ENCODE results near the gene TLX2.
A peak's percentile ranks its signal among the peaks of the same experiment; 100 is the strongest.
"Not testable (repeated sequence)": the region's sequence is repeated elsewhere in the genome, so short reads cannot be mapped to it uniquely, and the experiment has no call there.

TLX2 gene

DNA sequence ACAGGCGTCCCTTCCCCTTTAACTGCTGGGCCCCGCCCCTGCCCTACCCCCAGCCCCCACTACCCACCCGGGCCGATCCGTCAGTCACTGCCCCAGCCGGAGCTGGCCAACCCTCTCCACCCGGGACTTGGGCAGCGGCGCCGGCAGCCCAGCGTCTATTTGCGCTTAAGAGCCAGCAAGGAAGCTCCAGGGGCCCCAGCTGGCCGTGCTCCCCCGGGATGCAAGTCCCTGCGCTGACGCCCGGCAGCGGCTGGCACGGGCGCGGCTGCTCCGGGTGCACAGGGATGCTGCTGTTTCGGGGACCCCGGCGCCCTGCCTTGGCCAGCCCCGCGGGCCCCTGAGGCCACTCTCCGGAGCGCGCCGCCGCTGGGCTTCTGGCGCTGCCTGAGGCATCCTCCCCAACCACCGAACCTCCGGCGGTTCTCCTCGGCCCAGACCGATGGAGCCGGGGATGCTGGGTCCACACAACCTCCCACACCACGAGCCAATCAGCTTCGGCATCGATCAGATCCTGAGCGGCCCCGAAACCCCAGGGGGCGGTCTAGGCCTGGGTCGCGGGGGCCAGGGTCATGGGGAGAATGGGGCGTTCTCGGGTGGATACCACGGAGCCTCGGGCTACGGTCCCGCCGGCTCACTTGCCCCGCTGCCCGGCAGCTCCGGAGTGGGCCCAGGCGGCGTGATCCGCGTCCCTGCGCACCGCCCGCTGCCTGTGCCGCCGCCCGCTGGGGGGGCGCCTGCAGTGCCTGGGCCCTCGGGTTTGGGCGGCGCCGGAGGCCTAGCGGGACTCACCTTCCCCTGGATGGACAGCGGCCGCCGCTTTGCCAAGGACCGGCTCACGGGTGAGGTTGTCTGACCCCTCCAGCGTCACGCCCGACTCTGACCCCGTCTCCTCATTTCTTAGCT, at the start of gene TLX2:
Gene TLX2 (plus strand): TSS at position 83 of the 903 bp plus-strand sequence. CDS start 357 bp downstream, at position 440.
- Histone ChIP-seq H3K9ac (ENCODE audit: low read depth, low read length) (no peak within 1 kb of the TSS), H3K27me3 (ENCODE audit: insufficient read depth, low read length, poor library complexity) (peaks cover 28% of the 10 kb centered on the region), H3K4me1 (ENCODE audit: insufficient read depth, low read length) (peaks cover 7% of the 10 kb centered on the region; the same call in 1 of the 2 replicates), H3K79me2 (ENCODE audit: insufficient read depth, low read length) (no peaks in the 10 kb centered on the region), H3K9me3 (ENCODE audit: insufficient read depth, low read length, severe bottlenecking) (no peaks in the 10 kb centered on the region), H3K4me3 (ENCODE audit: low read depth in 1 of 2, low read length in 2 of 2) (no peak within 1 kb of the TSS), H4K20me1 (ENCODE audit: insufficient read depth, low read length) (no peaks in the 10 kb centered on the region), H3K4me2 (ENCODE audit: insufficient read depth, low read length) (peak within 1 kb of the TSS; percentile 17; the same call in 1 of the 2 replicates), H3K27ac (ENCODE audit: low read length) (no peak within 1 kb of the TSS), H3K36me3 (ENCODE audit: insufficient read depth, low read length) (no peaks in the 10 kb centered on the region), H2AFZ (ENCODE audit: low read depth, low read length) (no peak within 1 kb of the TSS; the same call in 1 of the 2 replicates)
- no peak for TF ChIP-seq CTCF (IDR thresholded peaks at IDR 0.05; ENCODE audit: borderline replicate concordance, extremely low read depth, low read length, poor library complexity, severe bottlenecking)
- TF ChIP-seq EZH2 (IDR thresholded peaks at IDR 0.05; ENCODE audit: borderline replicate concordance, low read depth, low read length, severe bottlenecking) = no peak
- DNase-seq (no peak), ATAC-seq (ENCODE audit: insufficient read depth, low read depth) (no peak)

DNA sequence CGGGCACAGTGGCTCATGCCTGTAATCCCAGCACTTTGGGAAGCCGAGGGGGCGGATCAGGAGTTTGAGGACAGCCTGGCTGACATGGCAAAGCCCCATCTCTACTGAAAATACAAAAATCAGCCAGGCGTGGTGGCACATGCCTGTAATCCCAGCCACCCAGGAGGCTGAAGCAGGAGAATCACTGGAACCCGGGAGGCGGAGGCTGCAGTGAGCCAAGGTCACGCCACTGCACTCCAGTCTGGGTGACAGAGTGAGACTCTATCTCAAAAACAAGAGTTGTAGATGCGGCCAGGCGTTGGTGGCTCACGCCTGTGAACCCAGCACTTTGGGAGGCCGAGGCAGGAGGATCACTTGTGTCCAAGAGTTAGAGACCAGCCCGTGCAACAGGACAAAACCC, 43.5 kb upstream of the TLX2 start:
- Histone ChIP-seq H3K79me2 (ENCODE audit: insufficient read depth, low read length) (peaks cover 29% of the 10 kb centered on the region), H3K4me2 (ENCODE audit: insufficient read depth, low read length) (peak overlapping the region; percentile 83; the same call in 1 of the 2 replicates), H3K4me1 (ENCODE audit: insufficient read depth, low read length) (peaks cover 44% of the 10 kb centered on the region), H3K9ac (ENCODE audit: low read depth, low read length) (peak overlapping the region; percentile 94; the same call in 1 of the 2 replicates), H3K36me3 (ENCODE audit: insufficient read depth, low read length) (peaks cover 31% of the 10 kb centered on the region)
- H4K20me1 ChIP-seq (ENCODE audit: insufficient read depth, low read length); H3K9me3 ChIP-seq (ENCODE audit: insufficient read depth, low read length, severe bottlenecking); ATAC-seq (ENCODE audit: insufficient read depth, low read depth); H3K4me3 ChIP-seq (ENCODE audit: low read depth in 1 of 2, low read length in 2 of 2); H3K27me3 ChIP-seq (ENCODE audit: insufficient read depth, low read length, poor library complexity); H3K27ac ChIP-seq (ENCODE audit: low read length); DNase-seq; H2AFZ ChIP-seq (ENCODE audit: low read depth, low read length): not testable (repeated sequence)

DNA sequence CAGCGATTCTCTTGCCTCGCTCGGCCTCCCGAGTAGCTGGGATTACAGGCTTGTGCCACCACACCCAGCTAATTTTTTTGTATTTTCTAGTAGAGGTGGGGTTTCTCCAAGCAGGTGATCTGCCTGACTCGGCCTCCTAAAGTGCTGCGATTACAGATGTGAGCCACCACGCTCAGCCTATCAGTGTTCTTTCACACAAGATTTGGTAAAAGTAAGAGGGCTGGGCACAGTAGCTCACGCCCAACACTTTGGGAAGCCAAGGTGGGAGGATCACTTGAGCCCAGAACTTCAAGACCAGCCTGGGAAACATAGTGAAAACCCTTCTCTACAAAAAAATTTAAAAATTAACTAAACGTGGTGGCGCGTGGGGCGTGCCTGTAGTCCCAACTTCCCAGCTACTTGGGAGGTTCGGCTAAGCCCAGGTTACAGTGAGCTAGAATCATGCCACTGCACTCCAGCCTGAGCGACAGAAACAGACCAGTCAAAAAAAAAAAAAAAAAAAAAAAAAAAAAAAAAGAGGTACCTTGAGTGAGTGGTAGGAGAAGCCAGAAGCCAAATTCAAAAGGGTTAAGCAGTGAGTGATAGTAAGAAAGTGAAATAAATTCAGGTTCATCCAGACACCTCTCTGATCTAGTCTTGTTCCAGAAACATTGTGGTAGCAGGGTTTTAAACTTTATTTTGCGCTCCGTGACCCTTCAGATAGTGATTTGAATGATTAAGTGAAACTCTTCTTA, 42.8 kb upstream of the TLX2 start:
- ATAC-seq (ENCODE audit: insufficient read depth, low read depth) = no peak
- Histone ChIP-seq H2AFZ (ENCODE audit: low read depth, low read length) (peak overlapping the region; percentile 97), H3K27me3 (ENCODE audit: insufficient read depth, low read length, poor library complexity) (no peaks in the 10 kb centered on the region), H4K20me1 (ENCODE audit: insufficient read depth, low read length) (no peaks in the 10 kb centered on the region), H3K36me3 (ENCODE audit: insufficient read depth, low read length) (peaks cover 34% of the 10 kb centered on the region), H3K79me2 (ENCODE audit: insufficient read depth, low read length) (peaks cover 24% of the 10 kb centered on the region), H3K4me2 (ENCODE audit: insufficient read depth, low read length) (peak overlapping the region; percentile 83), H3K9me3 (ENCODE audit: insufficient read depth, low read length, severe bottlenecking) (no peaks in the 10 kb centered on the region), H3K9ac (ENCODE audit: low read depth, low read length) (peak overlapping the region; percentile 94), H3K4me3 (ENCODE audit: low read depth in 1 of 2, low read length in 2 of 2) (peak overlapping the region; percentile 86 to 92), H3K27ac (ENCODE audit: low read length) (peak overlapping the region; percentile 95), H3K4me1 (ENCODE audit: insufficient read depth, low read length) (peaks cover 39% of the 10 kb centered on the region)
- no peak for DNase-seq
- TF ChIP-seq EZH2 (IDR thresholded peaks at IDR 0.05; ENCODE audit: borderline replicate concordance, low read depth, low read length, severe bottlenecking) (no peak), CTCF (IDR thresholded peaks at IDR 0.05; ENCODE audit: borderline replicate concordance, extremely low read depth, low read length, poor library complexity, severe bottlenecking) (no peak)
